ENCODE data around the gene FHOD1. TPM values are rescaled to one million over a fixed set of nuclear protein-coding genes. Genes with fewer than 3 reads are reported as not detected.

Gene FHOD1
- total and polyA plus RNA-seq, 2 experiments from 2014 or later, result 10.0 to 17.2 TPM

DNA sequence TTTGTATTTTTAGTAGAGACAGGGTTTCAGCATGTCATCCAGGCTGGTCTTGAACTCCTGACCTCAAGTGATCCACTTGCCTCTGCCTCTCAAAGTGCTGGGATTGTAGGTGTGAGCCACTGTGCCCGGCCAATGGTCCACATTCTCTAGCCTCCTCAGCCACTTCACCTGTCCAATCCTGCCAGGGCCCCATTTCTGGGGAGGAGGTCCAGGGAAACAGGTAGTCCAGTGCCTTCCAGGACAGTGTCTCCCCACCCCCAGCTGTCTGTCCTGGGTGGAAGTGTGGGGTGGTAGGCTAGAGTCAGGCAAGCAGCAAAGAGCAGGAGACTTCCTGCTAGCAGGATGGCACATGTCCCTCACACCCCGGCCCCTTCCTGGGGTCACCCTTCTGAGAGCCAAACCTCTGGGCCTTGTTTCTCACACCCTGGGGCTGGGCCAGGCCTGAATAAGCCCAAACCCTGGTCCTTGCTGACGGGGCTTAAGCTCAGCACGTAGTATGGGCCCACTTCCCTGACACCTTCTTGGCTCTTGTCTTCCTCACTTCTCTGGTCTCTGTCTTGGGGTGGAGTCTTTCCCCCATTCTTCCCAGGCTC, 5.0 kb downstream of the FHOD1 start:
- TF ChIP-seq EZH2 (IDR thresholded peaks at IDR 0.05; ENCODE audit: borderline replicate concordance) (no peak), EZH2phosphoT487 (IDR thresholded peaks at IDR 0.05; ENCODE audit: low read depth, severe bottlenecking, unreplicated experiment) (no peak)
- TF ChIP-seq, protein P1, sequence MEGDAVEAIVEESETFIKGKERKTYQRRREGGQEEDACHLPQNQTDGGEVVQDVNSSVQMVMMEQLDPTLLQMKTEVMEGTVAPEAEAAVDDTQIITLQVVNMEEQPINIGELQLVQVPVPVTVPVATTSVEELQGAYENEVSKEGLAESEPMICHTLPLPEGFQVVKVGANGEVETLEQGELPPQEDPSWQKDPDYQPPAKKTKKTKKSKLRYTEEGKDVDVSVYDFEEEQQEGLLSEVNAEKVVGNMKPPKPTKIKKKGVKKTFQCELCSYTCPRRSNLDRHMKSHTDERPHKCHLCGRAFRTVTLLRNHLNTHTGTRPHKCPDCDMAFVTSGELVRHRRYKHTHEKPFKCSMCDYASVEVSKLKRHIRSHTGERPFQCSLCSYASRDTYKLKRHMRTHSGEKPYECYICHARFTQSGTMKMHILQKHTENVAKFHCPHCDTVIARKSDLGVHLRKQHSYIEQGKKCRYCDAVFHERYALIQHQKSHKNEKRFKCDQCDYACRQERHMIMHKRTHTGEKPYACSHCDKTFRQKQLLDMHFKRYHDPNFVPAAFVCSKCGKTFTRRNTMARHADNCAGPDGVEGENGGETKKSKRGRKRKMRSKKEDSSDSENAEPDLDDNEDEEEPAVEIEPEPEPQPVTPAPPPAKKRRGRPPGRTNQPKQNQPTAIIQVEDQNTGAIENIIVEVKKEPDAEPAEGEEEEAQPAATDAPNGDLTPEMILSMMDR (IDR thresholded peaks at IDR 0.05; ENCODE audit: poor library complexity), result no peak
- H3K36me3 ChIP-seq (replicated peaks; ENCODE audit: insufficient read depth, low read depth), result no peaks in the 10 kb centered on the region
- no peak overlapping the region for H3K4me3 ChIP-seq
- no peak overlapping the region for H2AFZ ChIP-seq
- no peaks in the 10 kb centered on the region for H4K20me1 ChIP-seq (ENCODE audit: insufficient read depth, poor library complexity, severe bottlenecking)
- no peaks in the 10 kb centered on the region for H3K9me2 ChIP-seq (replicated peaks; ENCODE audit: insufficient read depth)
- no peaks in the 10 kb centered on the region for H3K27me3 ChIP-seq
- 91% methylated on average over 4 of the region's 4 CpGs for WGBS (ENCODE audit: low lambda C conversion rate, missing lambda C conversion rate)
- no peaks in the 10 kb centered on the region for H3K9me3 ChIP-seq (ENCODE audit: low read depth)
- peaks cover 24% of the 10 kb centered on the region for H3K4me1 ChIP-seq (ENCODE audit: insufficient read depth)
- peaks cover 16% of the 10 kb centered on the region for H3K79me2 ChIP-seq
- H3K27ac ChIP-seq, result peak overlapping the region; percentile 93
- DNase-seq (ENCODE audit: low spot score), result no peak
- no peak overlapping the region for H3K4me2 ChIP-seq

DNA sequence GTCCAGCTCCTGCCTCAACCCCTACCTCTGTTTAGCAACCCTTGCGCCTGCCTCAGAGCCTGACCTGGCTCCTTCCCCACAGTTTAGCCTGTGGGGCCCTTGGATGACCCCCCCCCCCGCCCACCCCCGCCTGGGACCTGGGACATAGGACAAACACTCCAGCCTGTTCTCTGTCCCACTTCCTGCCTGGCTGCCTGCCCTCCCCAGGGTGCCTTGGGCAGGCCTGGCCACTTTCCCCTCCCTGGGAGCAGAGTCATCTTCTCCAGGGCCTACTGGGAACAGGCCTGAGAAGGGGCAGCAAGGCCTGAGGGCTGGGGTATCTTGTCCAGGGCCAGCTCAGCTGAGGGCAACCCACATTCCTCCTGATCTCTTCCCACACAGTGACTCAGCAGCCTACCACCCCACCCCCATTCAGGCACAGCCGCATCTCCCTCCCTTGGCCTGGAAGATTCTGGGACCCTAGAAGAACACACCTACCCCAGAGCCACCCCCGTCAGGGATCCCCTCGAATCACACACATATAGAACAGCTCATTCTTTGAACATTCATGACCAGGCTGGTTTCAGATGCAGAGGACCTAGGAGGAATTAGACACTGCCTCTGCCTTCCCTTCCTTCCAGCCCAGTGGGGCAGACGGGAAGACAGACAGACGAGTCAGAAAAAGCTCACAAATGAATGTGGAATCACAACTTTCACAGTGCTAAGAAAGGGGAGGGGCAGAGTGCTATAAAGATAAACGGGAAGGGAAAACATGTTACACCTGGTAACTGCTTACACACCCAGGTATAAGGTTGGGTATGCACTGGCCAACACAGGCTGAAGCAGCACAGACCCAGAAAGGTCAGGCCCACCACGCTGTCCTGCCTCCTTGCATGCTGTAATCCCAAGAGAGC, 6.0 kb downstream of the FHOD1 start:
- no peaks in the 10 kb centered on the region for H3K36me3 ChIP-seq (replicated peaks; ENCODE audit: insufficient read depth, low read depth)
- no peaks in the 10 kb centered on the region for H3K9me3 ChIP-seq (ENCODE audit: low read depth)
- H3K27me3 ChIP-seq, result no peaks in the 10 kb centered on the region
- H3K4me3 ChIP-seq, result no peak overlapping the region
- peak; percentile 68 for DNase-seq (ENCODE audit: low spot score)
- peak overlapping the region; percentile 93 for H3K27ac ChIP-seq
- no peaks in the 10 kb centered on the region for H3K9me2 ChIP-seq (replicated peaks; ENCODE audit: insufficient read depth)
- TF ChIP-seq EZH2phosphoT487 (IDR thresholded peaks at IDR 0.05; ENCODE audit: low read depth, severe bottlenecking, unreplicated experiment) (no peak), EZH2 (IDR thresholded peaks at IDR 0.05; ENCODE audit: borderline replicate concordance) (no peak)
- TF ChIP-seq, protein P1 (IDR thresholded peaks at IDR 0.05; ENCODE audit: poor library complexity), result no peak
- H4K20me1 ChIP-seq (ENCODE audit: insufficient read depth, poor library complexity, severe bottlenecking), result no peaks in the 10 kb centered on the region
- peaks cover 16% of the 10 kb centered on the region for H3K79me2 ChIP-seq
- H2AFZ ChIP-seq, result no peak overlapping the region
- peaks cover 24% of the 10 kb centered on the region for H3K4me1 ChIP-seq (ENCODE audit: insufficient read depth)
- WGBS (ENCODE audit: low lambda C conversion rate, missing lambda C conversion rate), result 60% methylated on average over 9 of the region's 10 CpGs
- peak overlapping the region; percentile 11 for H3K4me2 ChIP-seq

DNA sequence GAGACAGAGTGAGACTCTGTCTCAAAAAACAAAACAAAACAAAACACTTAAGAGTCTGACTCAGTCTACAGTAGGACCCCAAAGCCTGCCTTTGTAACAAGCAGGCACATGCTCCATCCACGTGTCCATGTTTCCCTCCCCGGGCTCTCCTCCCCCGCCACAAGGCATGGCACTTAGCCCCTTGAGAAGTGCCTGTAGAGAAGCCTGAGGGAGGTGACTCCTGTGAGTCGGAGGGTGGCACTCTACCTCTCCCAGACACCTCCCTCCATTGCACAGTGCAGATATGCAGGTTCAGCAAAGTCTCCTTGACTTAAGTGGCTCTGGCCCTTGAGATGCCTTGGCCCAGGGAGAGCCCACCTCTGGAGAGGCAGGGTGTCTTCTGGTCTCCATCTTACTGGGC, 6.8 kb downstream of the FHOD1 start:
- no peaks in the 10 kb centered on the region for H3K9me3 ChIP-seq (ENCODE audit: low read depth)
- H3K4me2 ChIP-seq, result peak overlapping the region; percentile 11
- WGBS (ENCODE audit: low lambda C conversion rate, missing lambda C conversion rate), result 91% methylated on average over 4 of the region's 4 CpGs
- H4K20me1 ChIP-seq (ENCODE audit: insufficient read depth, poor library complexity, severe bottlenecking), result no peaks in the 10 kb centered on the region
- H3K79me2 ChIP-seq, result peaks cover 16% of the 10 kb centered on the region
- no peaks in the 10 kb centered on the region for H3K36me3 ChIP-seq (replicated peaks; ENCODE audit: insufficient read depth, low read depth)
- H2AFZ ChIP-seq, result no peak overlapping the region
- no peaks in the 10 kb centered on the region for H3K9me2 ChIP-seq (replicated peaks; ENCODE audit: insufficient read depth)
- DNase-seq (ENCODE audit: low spot score), result no peak
- no peak for TF ChIP-seq EZH2 (IDR thresholded peaks at IDR 0.05; ENCODE audit: borderline replicate concordance)
- TF ChIP-seq EZH2phosphoT487 (IDR thresholded peaks at IDR 0.05; ENCODE audit: low read depth, severe bottlenecking, unreplicated experiment), result no peak
- TF ChIP-seq, protein P1 (IDR thresholded peaks at IDR 0.05; ENCODE audit: poor library complexity), result no peak
- no peaks in the 10 kb centered on the region for H3K27me3 ChIP-seq
- peak overlapping the region; percentile 93 for H3K27ac ChIP-seq
- no peak overlapping the region for H3K4me3 ChIP-seq
- H3K4me1 ChIP-seq (ENCODE audit: insufficient read depth), result peaks cover 19% of the 10 kb centered on the region
